ENCODE measurements around the gene ATP11A.

The ATP11A gene

GRCh38 chr13:112655913-112656312, 33.9 kb upstream of the ATP11A start:
- no peak for TF ChIP-seq CTCF (IDR thresholded peaks at IDR 0.05; ENCODE audit: low read length, missing control alignments)
- DNase-seq (ENCODE audit: low read depth): no peak
- no peak overlapping the region for H3K4me3 ChIP-seq (replicated peaks; ENCODE audit: low read depth, low read length)

- peak; percentile 78 for DNase-seq (ENCODE audit: low read depth)
- no peak overlapping the region for H3K4me3 ChIP-seq (replicated peaks; ENCODE audit: low read depth, low read length)
- no peak for TF ChIP-seq CTCF (IDR thresholded peaks at IDR 0.05; ENCODE audit: low read length, missing control alignments)
Measured at GRCh38 chr13:112657850-112658445, 31.9 kb upstream of the ATP11A start.

GRCh38 chr13:112658808-112659207, 31.0 kb upstream of the ATP11A start:
- no peak for TF ChIP-seq CTCF (IDR thresholded peaks at IDR 0.05; ENCODE audit: low read length, missing control alignments)
- no peak for DNase-seq (ENCODE audit: low read depth)

GRCh38 chr13:112661291-112661690, 28.5 kb upstream of the ATP11A start:
- no peak overlapping the region for H3K4me3 ChIP-seq (replicated peaks; ENCODE audit: low read depth, low read length)
- DNase-seq (ENCODE audit: low read depth): no peak
- no peak for TF ChIP-seq CTCF (IDR thresholded peaks at IDR 0.05; ENCODE audit: low read length, missing control alignments)

More at GRCh38 chr13:112658808-112659207, 31.0 kb upstream of the ATP11A start:
- no peak overlapping the region for H3K4me3 ChIP-seq (replicated peaks; ENCODE audit: low read depth, low read length)

- DNase-seq (ENCODE audit: low read depth): peak; percentile 16
- no peak for TF ChIP-seq CTCF (IDR thresholded peaks at IDR 0.05; ENCODE audit: low read length, missing control alignments)
- no peak overlapping the region for H3K4me3 ChIP-seq (replicated peaks; ENCODE audit: low read depth, low read length)
Measured at GRCh38 chr13:112664501-112665203, 25.2 kb upstream of the ATP11A start.

GRCh38 chr13:112668924-112669323, 20.9 kb upstream of the ATP11A start:
- DNase-seq (ENCODE audit: low read depth): no peak
- no peak for TF ChIP-seq CTCF (IDR thresholded peaks at IDR 0.05; ENCODE audit: low read length, missing control alignments)
- H3K4me3 ChIP-seq (replicated peaks; ENCODE audit: low read depth, low read length): no peak overlapping the region

Measured in fibroblast of pulmonary artery (primary cell).